ENCODE measurements around the gene SHB.

DNA sequence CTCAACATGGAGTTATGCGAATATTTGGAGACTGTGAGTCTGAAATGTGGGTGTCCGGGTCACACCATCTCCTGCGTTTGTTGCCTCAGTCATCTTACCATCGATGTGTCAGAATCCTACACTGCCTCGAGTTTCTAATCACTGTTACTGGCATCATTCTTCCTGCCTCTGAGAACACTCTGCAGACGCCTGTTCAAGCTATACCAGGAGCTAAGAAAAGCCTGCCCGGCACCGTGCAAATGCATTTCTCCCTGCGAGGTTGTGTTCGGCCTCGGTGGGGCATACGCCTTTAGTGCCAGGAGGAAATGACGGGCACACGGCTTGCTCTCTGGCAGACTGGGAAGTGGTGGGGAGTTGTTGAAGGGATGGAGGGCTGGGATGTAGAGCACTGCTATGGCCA lies 133.9 kb downstream of the SHB start:
- TF ChIP-seq, protein P1, sequence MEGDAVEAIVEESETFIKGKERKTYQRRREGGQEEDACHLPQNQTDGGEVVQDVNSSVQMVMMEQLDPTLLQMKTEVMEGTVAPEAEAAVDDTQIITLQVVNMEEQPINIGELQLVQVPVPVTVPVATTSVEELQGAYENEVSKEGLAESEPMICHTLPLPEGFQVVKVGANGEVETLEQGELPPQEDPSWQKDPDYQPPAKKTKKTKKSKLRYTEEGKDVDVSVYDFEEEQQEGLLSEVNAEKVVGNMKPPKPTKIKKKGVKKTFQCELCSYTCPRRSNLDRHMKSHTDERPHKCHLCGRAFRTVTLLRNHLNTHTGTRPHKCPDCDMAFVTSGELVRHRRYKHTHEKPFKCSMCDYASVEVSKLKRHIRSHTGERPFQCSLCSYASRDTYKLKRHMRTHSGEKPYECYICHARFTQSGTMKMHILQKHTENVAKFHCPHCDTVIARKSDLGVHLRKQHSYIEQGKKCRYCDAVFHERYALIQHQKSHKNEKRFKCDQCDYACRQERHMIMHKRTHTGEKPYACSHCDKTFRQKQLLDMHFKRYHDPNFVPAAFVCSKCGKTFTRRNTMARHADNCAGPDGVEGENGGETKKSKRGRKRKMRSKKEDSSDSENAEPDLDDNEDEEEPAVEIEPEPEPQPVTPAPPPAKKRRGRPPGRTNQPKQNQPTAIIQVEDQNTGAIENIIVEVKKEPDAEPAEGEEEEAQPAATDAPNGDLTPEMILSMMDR (IDR thresholded peaks at IDR 0.05): no peak
- no peak for TF ChIP-seq EP300 (IDR thresholded peaks at IDR 0.05)
- no peak for TF ChIP-seq POLR2AphosphoS5 (IDR thresholded peaks at IDR 0.05)
